GM23338 (cell line): ENCODE data around the gene VGLL2.

Experiments used
- CREB1 ChIP-seq: fragments of 250-450 bp; sonication (Bioruptor Pico); IDR thresholded peaks from 2 replicates; pipeline ENCODE4 v1.5.0; 2020; ENCODE audit warnings: low read depth, mild to moderate bottlenecking, moderate library complexity
- EZH2 ChIP-seq: fragments of 200-600 bp; sonication (generic); IDR thresholded peaks from one replicate; pipeline ENCODE4 v1.8.0; 2017; ENCODE audit warnings: antibody characterized with exemption, mild to moderate bottlenecking, low read depth; ENCODE audit not compliant: unreplicated experiment
- EZH2phosphoT487 ChIP-seq: fragments of 200-600 bp; sonication (generic); IDR thresholded peaks from one replicate; pipeline ENCODE4 v1.8.1; 2018; ENCODE audit warnings: antibody characterized with exemption; ENCODE audit not compliant: unreplicated experiment
- JUNB ChIP-seq: IDR thresholded peaks from one replicate; pipeline ENCODE4 v1.6.1; 2016; ENCODE audit warnings: antibody characterized with exemption; ENCODE audit not compliant: unreplicated experiment
- POLR2AphosphoS5 ChIP-seq: IDR thresholded peaks from 2 replicates; pipeline ENCODE4 v1.6.1; 2016; ENCODE audit warnings: antibody characterized with exemption, low read depth
- STAT1 ChIP-seq: IDR thresholded peaks from one replicate; pipeline ENCODE4 v1.6.1; 2016; ENCODE audit warnings: antibody characterized with exemption; ENCODE audit not compliant: unreplicated experiment
- ZNF331 ChIP-seq: fragments of 250-450 bp; sonication (Bioruptor Pico); IDR thresholded peaks from 2 replicates; pipeline ENCODE4 v1.5.0; 2020; ENCODE audit warnings: low read depth, mild to moderate bottlenecking, moderate library complexity
- TF ChIP-seq, protein P1 (sequence below), 2 experiments: fragments of 200-600 bp in 1 of 2; sonication (generic) in 1 of 2; conservative IDR thresholded peaks; 2 replicates each; pipeline versions ENCODE4 v1.5.1 to v1.6.1; 2016 to 2017; ENCODE audit warnings: antibody characterized with exemption in 2 of 2, low read depth in 2 of 2, mild to moderate bottlenecking in 2 of 2, moderate library complexity in 1 of 2
- TF ChIP-seq, protein P2 (sequence below): IDR thresholded peaks from one replicate; pipeline ENCODE4 v1.6.1; 2018; ENCODE audit warnings: antibody characterized with exemption; ENCODE audit not compliant: unreplicated experiment

DNA sequence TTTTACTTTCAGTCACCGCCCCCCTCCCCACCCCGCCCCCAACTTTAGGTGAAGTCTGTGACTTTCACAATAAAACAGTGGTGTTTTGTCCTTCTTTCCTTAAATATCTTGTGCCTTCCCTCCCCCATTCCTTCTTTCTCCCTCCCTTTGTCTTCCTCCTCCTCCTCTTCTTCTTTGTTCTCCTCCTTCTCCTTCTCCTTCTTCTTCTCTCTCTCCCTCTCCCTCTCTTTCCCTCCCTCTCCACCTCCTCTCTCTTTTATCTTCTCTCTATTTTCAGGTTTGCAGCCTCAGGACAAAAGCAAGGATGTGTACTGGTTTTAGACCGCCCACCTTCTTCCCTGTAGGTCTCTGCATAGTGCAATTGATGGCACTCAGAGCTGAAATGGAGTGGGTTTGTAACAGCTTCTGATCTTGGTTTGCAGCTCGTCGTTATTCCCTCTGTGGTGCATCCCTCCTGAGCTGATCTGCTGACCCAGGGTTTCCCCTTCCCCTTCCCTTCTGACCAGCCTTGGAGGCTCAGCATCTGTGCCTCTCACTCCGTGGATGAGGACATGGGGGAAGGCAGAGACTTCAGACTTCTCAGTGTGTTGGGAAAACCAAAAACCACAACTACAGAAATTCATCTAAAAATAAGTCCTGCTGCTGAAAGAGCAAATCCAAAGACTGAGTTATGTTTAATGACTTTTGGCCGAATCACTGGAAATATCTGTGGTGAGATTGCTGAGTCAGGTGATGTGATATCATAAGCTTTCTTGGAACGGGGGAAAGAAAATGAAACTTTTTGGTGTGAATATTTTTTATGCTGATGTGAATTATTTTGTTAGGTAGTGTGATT is 6.9 kb downstream of the VGLL2 start:
- TF ChIP-seq, protein P1, sequence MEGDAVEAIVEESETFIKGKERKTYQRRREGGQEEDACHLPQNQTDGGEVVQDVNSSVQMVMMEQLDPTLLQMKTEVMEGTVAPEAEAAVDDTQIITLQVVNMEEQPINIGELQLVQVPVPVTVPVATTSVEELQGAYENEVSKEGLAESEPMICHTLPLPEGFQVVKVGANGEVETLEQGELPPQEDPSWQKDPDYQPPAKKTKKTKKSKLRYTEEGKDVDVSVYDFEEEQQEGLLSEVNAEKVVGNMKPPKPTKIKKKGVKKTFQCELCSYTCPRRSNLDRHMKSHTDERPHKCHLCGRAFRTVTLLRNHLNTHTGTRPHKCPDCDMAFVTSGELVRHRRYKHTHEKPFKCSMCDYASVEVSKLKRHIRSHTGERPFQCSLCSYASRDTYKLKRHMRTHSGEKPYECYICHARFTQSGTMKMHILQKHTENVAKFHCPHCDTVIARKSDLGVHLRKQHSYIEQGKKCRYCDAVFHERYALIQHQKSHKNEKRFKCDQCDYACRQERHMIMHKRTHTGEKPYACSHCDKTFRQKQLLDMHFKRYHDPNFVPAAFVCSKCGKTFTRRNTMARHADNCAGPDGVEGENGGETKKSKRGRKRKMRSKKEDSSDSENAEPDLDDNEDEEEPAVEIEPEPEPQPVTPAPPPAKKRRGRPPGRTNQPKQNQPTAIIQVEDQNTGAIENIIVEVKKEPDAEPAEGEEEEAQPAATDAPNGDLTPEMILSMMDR (conservative IDR thresholded peaks at IDR 0.05; ENCODE audit: low read depth in 2 of 2) = no peak
- peak; percentile 78 for TF ChIP-seq EZH2
- TF ChIP-seq POLR2AphosphoS5 = no peak
- TF ChIP-seq, protein P2, sequence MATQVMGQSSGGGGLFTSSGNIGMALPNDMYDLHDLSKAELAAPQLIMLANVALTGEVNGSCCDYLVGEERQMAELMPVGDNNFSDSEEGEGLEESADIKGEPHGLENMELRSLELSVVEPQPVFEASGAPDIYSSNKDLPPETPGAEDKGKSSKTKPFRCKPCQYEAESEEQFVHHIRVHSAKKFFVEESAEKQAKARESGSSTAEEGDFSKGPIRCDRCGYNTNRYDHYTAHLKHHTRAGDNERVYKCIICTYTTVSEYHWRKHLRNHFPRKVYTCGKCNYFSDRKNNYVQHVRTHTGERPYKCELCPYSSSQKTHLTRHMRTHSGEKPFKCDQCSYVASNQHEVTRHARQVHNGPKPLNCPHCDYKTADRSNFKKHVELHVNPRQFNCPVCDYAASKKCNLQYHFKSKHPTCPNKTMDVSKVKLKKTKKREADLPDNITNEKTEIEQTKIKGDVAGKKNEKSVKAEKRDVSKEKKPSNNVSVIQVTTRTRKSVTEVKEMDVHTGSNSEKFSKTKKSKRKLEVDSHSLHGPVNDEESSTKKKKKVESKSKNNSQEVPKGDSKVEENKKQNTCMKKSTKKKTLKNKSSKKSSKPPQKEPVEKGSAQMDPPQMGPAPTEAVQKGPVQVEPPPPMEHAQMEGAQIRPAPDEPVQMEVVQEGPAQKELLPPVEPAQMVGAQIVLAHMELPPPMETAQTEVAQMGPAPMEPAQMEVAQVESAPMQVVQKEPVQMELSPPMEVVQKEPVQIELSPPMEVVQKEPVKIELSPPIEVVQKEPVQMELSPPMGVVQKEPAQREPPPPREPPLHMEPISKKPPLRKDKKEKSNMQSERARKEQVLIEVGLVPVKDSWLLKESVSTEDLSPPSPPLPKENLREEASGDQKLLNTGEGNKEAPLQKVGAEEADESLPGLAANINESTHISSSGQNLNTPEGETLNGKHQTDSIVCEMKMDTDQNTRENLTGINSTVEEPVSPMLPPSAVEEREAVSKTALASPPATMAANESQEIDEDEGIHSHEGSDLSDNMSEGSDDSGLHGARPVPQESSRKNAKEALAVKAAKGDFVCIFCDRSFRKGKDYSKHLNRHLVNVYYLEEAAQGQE = no peak
- TF ChIP-seq CREB1 (CRISPR knock-in tag) = no peak
- no peak for TF ChIP-seq EZH2phosphoT487
- TF ChIP-seq ZNF331 (CRISPR knock-in tag) = no peak
- no peak for TF ChIP-seq JUNB
- TF ChIP-seq STAT1 = no peak
